Stomach (tissue), 9 donors: ENCODE results near the gene SMPD1. TPM values are rescaled to one million over a fixed set of nuclear protein-coding genes. Genes with fewer than 3 reads are reported as not detected.
A peak's percentile ranks its signal among the peaks of the same experiment; 100 is the strongest.

Experiments used
- DNase-seq, 2 donors: peaks; one replicate each; pipeline versions ENCODE4 v3.0.0 to v3.0.0-alpha.2; 2013 to 2019
- H3K27ac ChIP-seq, 5 donors: fragments of 200-600 bp in 4 of 5; sonication (generic) in 4 of 5; one replicate each; pipeline ENCODE4 v1.5.1; 2013 to 2019; ENCODE audit warnings: mild to moderate bottlenecking in 1 of 5, moderate library complexity in 1 of 5
- H3K27me3 ChIP-seq, 3 donors: fragments of 200-600 bp; sonication (generic); one replicate each; pipeline ENCODE4 v1.5.1; 2017 to 2019; ENCODE audit warnings: mixed run types in 1 of 3
- H3K36me3 ChIP-seq, 4 donors: fragments of 200-600 bp; sonication (generic); 1 replicate in 3 of 4; 2 replicates in 1 of 4; pipeline ENCODE4 v1.5.1; 2016 to 2019
- H3K4me1 ChIP-seq, 4 donors: fragments of 200-600 bp; sonication (generic); one replicate each; pipeline ENCODE4 v1.5.1; 2016 to 2019
- H3K4me3 ChIP-seq, 4 donors: fragments of 200-600 bp; sonication (generic) in 3 of 4; one replicate each; pipeline ENCODE4 v1.5.1; 2016 to 2019; ENCODE audit warnings: mild to moderate bottlenecking in 1 of 4
- H3K9me3 ChIP-seq, 4 donors: fragments of 200-600 bp; sonication (generic); one replicate each; pipeline ENCODE4 v1.5.1; 2016 to 2019
- CTCF ChIP-seq, 7 experiments: fragments of 450-650 bp in 4 of 7; fragments of 200-600 bp in 3 of 7; sonication (generic) in 3 of 7; IDR thresholded peaks; one replicate each; pipeline ENCODE4 v1.5.1; 2016 to 2019; ENCODE audit warnings: antibody characterized with exemption in 7 of 7, control low read depth in 2 of 7, mild to moderate bottlenecking in 1 of 7
- EP300 ChIP-seq: sonication (generic); formaldehyde crosslinking; IDR thresholded peaks from one replicate; pipeline ENCODE4 v1.6.1; 2017; ENCODE audit warnings: antibody characterized with exemption
- POLR2A ChIP-seq, 4 donors: fragments of 450-650 bp; IDR thresholded peaks; one replicate each; pipeline ENCODE4 v1.6.1; 2016; ENCODE audit warnings: antibody characterized with exemption in 4 of 4, control low read depth in 2 of 4, mild to moderate bottlenecking in 1 of 4, moderate library complexity in 1 of 4
- POLR2AphosphoS5 ChIP-seq, 3 donors: sonication (generic); formaldehyde crosslinking; IDR thresholded peaks; one replicate each; pipeline ENCODE4 v1.6.1; 2016; ENCODE audit warnings: antibody characterized with exemption in 3 of 3
- WGBS, 5 donors: extraction: QIAGEN DNeasy Blood & Tissue Kit in 3 of 5; methylation state at CpG; one replicate each; pipeline versions ENCODE4 v1.1.5 to v1.1.7; 2013 to 2018; 5-methylcytosine and 5-hydroxymethylcytosine counted together
- intact Hi-C: fragments of 100-400 bp; cut with DNase I; formaldehyde crosslinking; loops from one replicate; pipeline ENCODE4 v1.15.1; 2023; ENCODE audit warnings: low total_unique reads
- polyA plus RNA-seq, 3 donors: library from polyadenylated mRNA; stranded (reverse); fragments of 200-250 nt; gene quantifications; one replicate each; pipeline ENCODE4 v1.2.3, GENCODE V29; 2013
- total RNA-seq, 5 donors: library from RNA; depleted of rRNA; stranded (reverse); fragments of >200 nt; gene quantifications; one replicate each; pipeline versions ENCODE4 v1.1.0 to v1.2.3, GENCODE V29; 2014 to 2016
- donor health status: healthy with polysubstance abuse.
- donor health status: Bipolar disorder and iron deficiency.
- donor health status: healthy.

Gene SMPD1
- total and polyA plus RNA-seq, 8 donors, result 7.6 to 66.9 (median 18.5) TPM

GRCh38 chr11:6411594-6412031 lies 21.3 kb downstream of the SMPD1 start:
- intact Hi-C loops, result no loop called here
- DNase-seq, result no peak
- Histone ChIP-seq H3K9me3 (no peaks in the 10 kb centered on the region), H3K27me3 (no peaks in the 10 kb centered on the region), H3K4me1 (peaks cover 0 to 41% (median 2%) of the 10 kb centered on the region in 4 donors), H3K4me3 (no peak overlapping the region), H3K36me3 (peaks cover 5 to 34% (median 27%) of the 10 kb centered on the region in 4 donors), H3K27ac (no peak overlapping the region)
- WGBS, 5 donors, result 84 to 95% (median 94%) methylated on average over 10 of the region's 10 CpGs
- TF ChIP-seq EP300 (no peak), POLR2A (IDR thresholded peaks at IDR 0.05) (no peak), POLR2AphosphoS5 (IDR thresholded peaks at IDR 0.05) (no peak), CTCF (IDR thresholded peaks at IDR 0.05) (no peak)

- Histone ChIP-seq H3K9me3 (no peaks in the 10 kb centered on the region), H3K27ac (peak overlapping the region in 1 of 5 donors; percentile 16), H3K27me3 (peaks cover 0 to 3% (median 0%) of the 10 kb centered on the region in 3 donors), H3K4me1 (peaks cover 0 to 58% (median 14%) of the 10 kb centered on the region in 4 donors), H3K36me3 (peaks cover 5 to 30% (median 26%) of the 10 kb centered on the region in 4 donors), H3K4me3 (no peak overlapping the region)
- 87 to 92% (median 91%) methylated on average over 12 of the region's 12 CpGs for WGBS, 5 donors
- intact Hi-C loops, result no loop called here
- DNase-seq, result peak in 1 of 2 donors; percentile 44
- TF ChIP-seq CTCF (IDR thresholded peaks at IDR 0.05) (no peak), POLR2A (IDR thresholded peaks at IDR 0.05) (no peak), EP300 (no peak), POLR2AphosphoS5 (IDR thresholded peaks at IDR 0.05) (no peak)
Observed at GRCh38 chr11:6413791-6414201, 23.5 kb downstream of the SMPD1 start.

- TF ChIP-seq POLR2A (IDR thresholded peaks at IDR 0.05) (no peak), CTCF (IDR thresholded peaks at IDR 0.05) (no peak), EP300 (no peak), POLR2AphosphoS5 (IDR thresholded peaks at IDR 0.05) (no peak)
- Histone ChIP-seq H3K4me1 (peaks cover 4 to 63% (median 17%) of the 10 kb centered on the region in 4 donors), H3K4me3 (no peak overlapping the region), H3K27ac (no peak overlapping the region), H3K9me3 (no peaks in the 10 kb centered on the region), H3K36me3 (peaks cover 5 to 19% (median 15%) of the 10 kb centered on the region in 4 donors), H3K27me3 (peaks cover 0 to 4% (median 0%) of the 10 kb centered on the region in 3 donors)
- WGBS, 5 donors, result 64 to 83% (median 68%) methylated on average over 3 of the region's 3 CpGs
- DNase-seq, result no peak
- intact Hi-C loops, result no loop called here
Observed at GRCh38 chr11:6414874-6415328, 24.6 kb downstream of the SMPD1 start.

- H3K9me3 ChIP-seq, result no peaks in the 10 kb centered on the region
- H3K27me3 ChIP-seq, result peaks cover 0 to 4% (median 0%) of the 10 kb centered on the region in 3 donors
- no peak overlapping the region for H3K4me3 ChIP-seq
- DNase-seq, result no peak
- H3K36me3 ChIP-seq, result peaks cover 0 to 10% (median 6%) of the 10 kb centered on the region in 4 donors
- H3K4me1 ChIP-seq, result peaks cover 6 to 66% (median 18%) of the 10 kb centered on the region in 4 donors
- no peak overlapping the region for H3K27ac ChIP-seq
- intact Hi-C loops, result no loop called here
- 76 to 87% (median 84%) methylated on average over 6 of the region's 6 CpGs for WGBS, 5 donors
- TF ChIP-seq POLR2A (IDR thresholded peaks at IDR 0.05) (no peak), EP300 (no peak), CTCF (IDR thresholded peaks at IDR 0.05) (no peak), POLR2AphosphoS5 (IDR thresholded peaks at IDR 0.05) (no peak)
Observed at GRCh38 chr11:6415797-6416196, 25.5 kb downstream of the SMPD1 start.
